Spleen (tissue), 11 donors: ENCODE data around the gene MAP2K3. TPM values are rescaled to one million over a fixed set of nuclear protein-coding genes. Genes with fewer than 3 reads are reported as not detected.

Source experiments
- DNase-seq: peaks from one replicate; pipeline ENCODE4 v3.0.0-alpha.2; 2020
- H3K27ac ChIP-seq, 8 donors: fragments of 200-600 bp; sonication (generic) in 7 of 8; 1 replicate in 4 of 8; 2 replicates in 4 of 8; pipeline versions ENCODE4 v1.5.0 to v1.8.0; 2016 to 2021; ENCODE audit warnings: inconsistent platforms in 4 of 8, mild to moderate bottlenecking in 4 of 8, moderate library complexity in 1 of 8
- H3K27me3 ChIP-seq, 7 donors: fragments of 200-600 bp; sonication (generic) in 6 of 7; replicated peaks in 1 of 7; 1 replicate in 4 of 7; 2 replicates in 3 of 7; pipeline versions ENCODE4 v1.5.0 to v1.8.0; 2016 to 2021; ENCODE audit warnings: inconsistent platforms in 3 of 7, mild to moderate bottlenecking in 1 of 7
- H3K36me3 ChIP-seq, 6 donors: fragments of 200-600 bp; sonication (generic) in 5 of 6; 1 replicate in 4 of 6; 2 replicates in 2 of 6; pipeline versions ENCODE4 v1.5.0 to v1.8.0; 2016 to 2021; ENCODE audit warnings: inconsistent platforms in 2 of 6
- H3K4me1 ChIP-seq, 6 donors: fragments of 200-600 bp; sonication (generic) in 5 of 6; 1 replicate in 3 of 6; 2 replicates in 3 of 6; pipeline versions ENCODE4 v1.5.0 to v1.8.0; 2016 to 2021; ENCODE audit warnings: inconsistent platforms in 3 of 6
- H3K4me3 ChIP-seq, 8 donors: fragments of 200-600 bp; sonication (generic) in 7 of 8; 1 replicate in 4 of 8; 2 replicates in 4 of 8; pipeline versions ENCODE4 v1.5.0 to v1.8.0; 2016 to 2021; ENCODE audit warnings: inconsistent platforms in 4 of 8, mild to moderate bottlenecking in 4 of 8, moderate library complexity in 2 of 8
- H3K9me3 ChIP-seq, 8 donors: fragments of 200-600 bp; sonication (generic) in 7 of 8; 1 replicate in 4 of 8; 2 replicates in 4 of 8; pipeline versions ENCODE4 v1.5.0 to v1.8.0; 2016 to 2021; ENCODE audit warnings: inconsistent platforms in 4 of 8
- POLR2A ChIP-seq, 3 donors: fragments of 450-650 bp; IDR thresholded peaks; one replicate each; pipeline ENCODE4 v1.5.1; 2017; ENCODE audit warnings: antibody characterized with exemption in 3 of 3, mild to moderate bottlenecking in 1 of 3
- POLR2AphosphoS5 ChIP-seq, 3 donors: sonication (generic); formaldehyde crosslinking; IDR thresholded peaks; one replicate each; pipeline ENCODE4 v1.5.1; 2017; ENCODE audit warnings: antibody characterized with exemption in 3 of 3
- WGBS, 5 donors: extraction: QIAGEN DNeasy Blood & Tissue Kit in 3 of 5; methylation state at CpG; one replicate each; pipeline versions ENCODE4 v1.1.5 to v1.1.7; 2013 to 2018; 5-methylcytosine and 5-hydroxymethylcytosine counted together
- intact Hi-C: fragments of 100-400 bp; cut with DNase I; formaldehyde crosslinking; loops from one replicate; pipeline ENCODE4 v1.15.0; 2023; ENCODE audit warnings: low total_unique reads
- polyA plus RNA-seq, 3 donors: library from polyadenylated mRNA; stranded (reverse); fragments of 200-250 nt; gene quantifications; one replicate each; pipeline ENCODE4 v1.2.1, GENCODE V29; 2013
- total RNA-seq, 7 donors: library from RNA; depleted of rRNA in 3 of 7; stranded (reverse); fragments of >200 nt in 3 of 7; fragmentation: NEBNext Ultra II Directional in 4 of 7; extraction: Animal tissue kit (Norgen Biotek cat#: 25700) in 4 of 7; gene quantifications; one replicate each; pipeline versions ENCODE4 v1.1.0 to v1.2.1, GENCODE V29; 2016 to 2021
- TF ChIP-seq, protein P1 (sequence below), 11 experiments: fragments of 200-600 bp in 7 of 11; fragments of 450-650 bp in 4 of 11; sonication (generic) in 4 of 11; IDR thresholded peaks in 8 of 11; conservative IDR thresholded peaks in 3 of 11; 1 replicate in 7 of 11; 2 replicates in 4 of 11; pipeline versions ENCODE4 v1.4.0 to v1.8.0; 2016 to 2021; ENCODE audit warnings: antibody characterized with exemption in 11 of 11, inconsistent platforms in 4 of 11, mild to moderate bottlenecking in 1 of 11
- donor health status: healthy with polysubstance abuse.
- donor health status: DM: no; HTN: no; CAD: no; lungs with moderate emphysema.
- donor health status: DM: no; HTN: no; CAD: no.
- donor health status: Bipolar disorder and iron deficiency.
- donor health status: healthy.
- donor health status: DM: no; HTN: no; CAD: no.
- donor health status: DM: yes; HTN: yes; CAD: no.

Gene MAP2K3
- total and polyA plus RNA-seq, 10 donors, result 31.7 to 121 (median 62.5) TPM

DNA sequence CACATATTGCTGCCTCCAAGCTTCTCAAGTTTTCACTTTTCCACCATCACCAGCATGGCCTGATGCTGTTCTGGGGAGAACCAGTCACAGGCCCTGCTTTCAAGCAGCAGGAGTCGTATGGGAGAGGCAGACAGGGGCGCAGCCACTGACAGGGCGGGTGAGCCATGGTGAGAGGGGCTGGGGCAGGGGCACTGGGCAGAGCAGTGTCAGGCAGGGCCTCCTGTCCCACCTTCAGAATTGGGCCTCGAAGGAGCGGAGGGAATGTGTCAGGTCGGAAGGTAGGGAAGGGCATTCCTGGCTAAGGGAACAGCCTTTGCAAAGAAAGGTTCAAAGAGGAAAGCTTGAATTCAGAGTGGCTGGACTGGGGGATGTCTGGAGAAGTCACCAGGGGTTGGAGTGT is 4.9 kb upstream of the MAP2K3 start:
- intact Hi-C loops, result no loop called here
- Histone ChIP-seq H3K36me3 (no peaks in the 10 kb centered on the region), H3K9me3 (no peaks in the 10 kb centered on the region), H3K27me3 (no peaks in the 10 kb centered on the region), H3K27ac (peak overlapping the region in 6 of 8 donors; percentile 66 to 90 (median 84)), H3K4me1 (peaks cover 15 to 95% (median 62%) of the 10 kb centered on the region in 6 donors), H3K4me3 (no peak overlapping the region)
- DNase-seq, result no peak
- TF ChIP-seq POLR2A (IDR thresholded peaks at IDR 0.05) (no peak), POLR2AphosphoS5 (IDR thresholded peaks at IDR 0.05) (no peak)
- TF ChIP-seq, protein P1, sequence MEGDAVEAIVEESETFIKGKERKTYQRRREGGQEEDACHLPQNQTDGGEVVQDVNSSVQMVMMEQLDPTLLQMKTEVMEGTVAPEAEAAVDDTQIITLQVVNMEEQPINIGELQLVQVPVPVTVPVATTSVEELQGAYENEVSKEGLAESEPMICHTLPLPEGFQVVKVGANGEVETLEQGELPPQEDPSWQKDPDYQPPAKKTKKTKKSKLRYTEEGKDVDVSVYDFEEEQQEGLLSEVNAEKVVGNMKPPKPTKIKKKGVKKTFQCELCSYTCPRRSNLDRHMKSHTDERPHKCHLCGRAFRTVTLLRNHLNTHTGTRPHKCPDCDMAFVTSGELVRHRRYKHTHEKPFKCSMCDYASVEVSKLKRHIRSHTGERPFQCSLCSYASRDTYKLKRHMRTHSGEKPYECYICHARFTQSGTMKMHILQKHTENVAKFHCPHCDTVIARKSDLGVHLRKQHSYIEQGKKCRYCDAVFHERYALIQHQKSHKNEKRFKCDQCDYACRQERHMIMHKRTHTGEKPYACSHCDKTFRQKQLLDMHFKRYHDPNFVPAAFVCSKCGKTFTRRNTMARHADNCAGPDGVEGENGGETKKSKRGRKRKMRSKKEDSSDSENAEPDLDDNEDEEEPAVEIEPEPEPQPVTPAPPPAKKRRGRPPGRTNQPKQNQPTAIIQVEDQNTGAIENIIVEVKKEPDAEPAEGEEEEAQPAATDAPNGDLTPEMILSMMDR (IDR thresholded peaks at IDR 0.05 in 8 of 11, conservative IDR thresholded peaks at IDR 0.05 in 3 of 11), result no peak
- 80 to 90% (median 83%) methylated on average over 6 of the region's 6 CpGs for WGBS, 5 donors

DNA sequence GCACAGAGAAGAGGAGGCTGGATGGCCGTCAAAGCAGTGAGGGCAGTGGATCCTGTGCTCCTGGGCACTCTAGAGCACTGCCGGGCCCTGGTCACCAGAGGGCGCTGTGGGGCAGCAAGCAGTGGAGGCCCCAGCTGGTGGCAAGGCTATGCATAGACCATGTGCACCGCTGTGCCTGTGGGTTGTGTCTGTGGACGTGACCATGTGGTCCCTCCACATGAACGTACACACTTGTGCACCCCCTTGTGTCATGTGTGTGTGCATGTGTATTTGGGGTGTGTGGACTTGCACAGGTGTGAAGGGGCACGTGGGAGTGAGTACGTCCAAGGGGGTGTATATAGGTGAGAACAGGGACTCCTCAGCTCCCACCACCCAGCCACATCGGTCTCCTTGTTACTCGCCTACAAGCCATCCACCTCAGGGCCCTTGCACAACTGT is 4.4 kb upstream of the MAP2K3 start:
- no peak overlapping the region for H3K4me3 ChIP-seq
- peaks cover 15 to 93% (median 57%) of the 10 kb centered on the region in 6 donors for H3K4me1 ChIP-seq
- TF ChIP-seq POLR2A (IDR thresholded peaks at IDR 0.05), result no peak
- TF ChIP-seq, protein P1 (IDR thresholded peaks at IDR 0.05 in 8 of 11, conservative IDR thresholded peaks at IDR 0.05 in 3 of 11), result peak; percentile 96 to 100 (median 98)
- TF ChIP-seq POLR2AphosphoS5 (IDR thresholded peaks at IDR 0.05), result peak; percentile 74 to 84 (median 77)
- H3K27me3 ChIP-seq, result no peaks in the 10 kb centered on the region
- no peaks in the 10 kb centered on the region for H3K36me3 ChIP-seq
- peak overlapping the region in 4 of 8 donors; percentile 66 to 90 (median 88) for H3K27ac ChIP-seq
- DNase-seq, result peak; percentile 99
- intact Hi-C loops, result loop anchor here (10.0 kb wide), 1 partner anchor 155 kb away; the partner anchor contains the start of gene DHRS7B
- H3K9me3 ChIP-seq, result no peaks in the 10 kb centered on the region
- 24 to 34% (median 30%) methylated on average over 9 to 10 of the region's 10 CpGs for WGBS, 5 donors

DNA sequence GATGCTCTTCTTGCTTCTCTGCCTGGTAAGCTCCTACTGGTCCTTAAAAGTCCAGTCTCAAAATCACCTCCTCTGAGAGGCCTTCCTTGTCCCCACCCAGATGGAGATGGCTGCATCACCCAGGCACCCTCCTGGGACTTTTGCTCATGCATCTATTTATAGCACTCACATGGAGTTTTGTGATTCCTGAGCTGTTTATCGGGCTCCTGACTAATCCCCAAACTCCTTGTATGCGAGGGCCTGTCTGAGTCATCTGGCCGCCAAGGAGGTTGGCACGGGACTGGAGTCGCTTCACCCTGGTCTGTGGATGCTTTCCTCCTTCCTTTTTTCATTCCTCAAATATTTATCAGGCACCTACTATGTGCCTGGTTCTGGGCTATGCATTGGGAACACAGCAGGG is 2.3 kb upstream of the MAP2K3 start:
- no peak overlapping the region for H3K4me3 ChIP-seq
- TF ChIP-seq POLR2A (IDR thresholded peaks at IDR 0.05) (no peak), POLR2AphosphoS5 (IDR thresholded peaks at IDR 0.05) (no peak)
- TF ChIP-seq, protein P1 (IDR thresholded peaks at IDR 0.05 in 8 of 11, conservative IDR thresholded peaks at IDR 0.05 in 3 of 11), result no peak
- no peak for DNase-seq
- intact Hi-C loops, result loop anchor here (10.0 kb wide), 1 partner anchor 157 kb away; the partner anchor contains the start of gene DHRS7B
- no peaks in the 10 kb centered on the region for H3K27me3 ChIP-seq
- 76 to 93% (median 87%) methylated on average over 5 of the region's 5 CpGs for WGBS, 5 donors
- H3K4me1 ChIP-seq, result peaks cover 21 to 95% (median 62%) of the 10 kb centered on the region in 6 donors
- H3K27ac ChIP-seq, result peak overlapping the region in 2 of 8 donors; percentile 68 to 90
- no peaks in the 10 kb centered on the region for H3K9me3 ChIP-seq
- H3K36me3 ChIP-seq, result no peaks in the 10 kb centered on the region

DNA sequence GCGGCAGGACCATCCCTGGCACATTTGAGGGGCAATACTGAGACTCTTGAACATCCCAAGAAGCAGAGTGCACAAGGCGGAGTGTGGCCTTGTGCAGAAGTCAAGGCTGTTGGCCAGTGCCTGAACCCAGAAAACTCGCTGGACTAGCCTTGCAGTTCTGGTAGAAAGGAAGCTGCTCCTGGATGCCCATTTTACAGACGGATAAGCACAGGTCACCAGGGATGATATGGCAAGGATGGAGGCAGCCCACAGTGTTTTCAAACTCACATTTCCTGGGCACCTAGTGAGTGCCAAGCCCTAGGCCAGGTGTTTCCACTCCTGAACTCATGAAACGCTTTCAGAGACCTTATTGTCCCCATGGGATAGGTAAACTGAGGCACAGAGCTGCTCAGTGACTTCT is 1.7 kb upstream of the MAP2K3 start:
- WGBS, 5 donors, result 70 to 87% (median 81%) methylated on average over 5 of the region's 5 CpGs
- H3K27ac ChIP-seq, result no peak overlapping the region
- no peak for DNase-seq
- H3K4me3 ChIP-seq, result no peak overlapping the region
- H3K27me3 ChIP-seq, result no peaks in the 10 kb centered on the region
- peaks cover 26 to 95% (median 67%) of the 10 kb centered on the region in 6 donors for H3K4me1 ChIP-seq
- no peaks in the 10 kb centered on the region for H3K9me3 ChIP-seq
- H3K36me3 ChIP-seq, result no peaks in the 10 kb centered on the region
- TF ChIP-seq POLR2AphosphoS5 (IDR thresholded peaks at IDR 0.05) (no peak), POLR2A (IDR thresholded peaks at IDR 0.05) (no peak)
- TF ChIP-seq, protein P1 (IDR thresholded peaks at IDR 0.05 in 8 of 11, conservative IDR thresholded peaks at IDR 0.05 in 3 of 11), result no peak
- intact Hi-C loops, result loop anchor here (10.0 kb wide), 1 partner anchor 158 kb away; the partner anchor contains the start of gene DHRS7B
